ENCODE results near the gene PRPF40A. TPM values are rescaled to one million over a fixed set of nuclear protein-coding genes. Genes with fewer than 3 reads are reported as not detected.

Gene PRPF40A
- total and polyA plus RNA-seq, 10 of the 15 experiments (the other 5 are each of a cell fraction or from before 2014, with no cell fraction given): 97.8 to 197 (median 144) TPM

DNA sequence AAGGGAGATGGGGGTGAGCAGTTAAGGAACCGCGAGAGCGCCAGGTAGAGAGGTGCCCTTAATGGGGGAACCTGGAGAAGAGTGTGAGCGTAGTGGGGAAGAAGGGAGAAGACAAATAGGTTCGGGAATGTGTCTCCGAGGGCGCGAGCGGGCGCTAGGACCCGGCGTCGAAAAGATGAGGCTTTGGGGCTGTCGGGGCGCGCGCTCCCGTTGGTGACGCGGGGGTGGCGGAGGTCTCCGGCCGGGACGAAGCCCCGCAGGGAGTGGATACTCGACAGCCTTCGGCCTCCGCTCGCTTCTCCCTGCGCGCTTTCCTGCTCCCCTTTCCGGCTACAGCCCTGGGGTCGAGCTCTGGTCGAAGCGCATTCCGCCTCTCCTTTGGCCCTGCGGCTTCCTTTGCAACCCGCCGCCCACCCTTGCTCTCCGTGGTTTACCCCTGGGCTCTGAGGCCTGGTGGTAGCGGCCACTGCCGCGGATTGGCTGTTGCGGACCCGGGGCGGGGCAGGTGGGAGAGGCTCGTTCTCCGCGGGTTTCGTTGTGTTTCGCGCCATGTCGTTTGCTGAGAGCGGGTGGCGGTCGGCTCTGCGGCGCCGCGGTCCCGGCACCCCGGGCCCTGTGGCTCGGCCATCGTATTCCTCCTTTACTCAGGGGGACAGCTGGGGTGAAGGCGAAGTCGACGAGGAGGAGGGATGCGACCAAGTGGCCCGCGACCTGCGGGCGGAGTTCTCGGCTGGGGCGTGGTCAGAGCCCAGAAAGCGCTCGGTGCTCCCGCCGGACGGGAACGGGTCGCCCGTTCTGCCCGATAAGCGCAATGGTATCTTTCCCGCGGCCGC is 1.0 kb upstream of the PRPF40A start, which contains the start of gene ARL6IP6 (continued):
- TF ChIP-seq, protein P1, sequence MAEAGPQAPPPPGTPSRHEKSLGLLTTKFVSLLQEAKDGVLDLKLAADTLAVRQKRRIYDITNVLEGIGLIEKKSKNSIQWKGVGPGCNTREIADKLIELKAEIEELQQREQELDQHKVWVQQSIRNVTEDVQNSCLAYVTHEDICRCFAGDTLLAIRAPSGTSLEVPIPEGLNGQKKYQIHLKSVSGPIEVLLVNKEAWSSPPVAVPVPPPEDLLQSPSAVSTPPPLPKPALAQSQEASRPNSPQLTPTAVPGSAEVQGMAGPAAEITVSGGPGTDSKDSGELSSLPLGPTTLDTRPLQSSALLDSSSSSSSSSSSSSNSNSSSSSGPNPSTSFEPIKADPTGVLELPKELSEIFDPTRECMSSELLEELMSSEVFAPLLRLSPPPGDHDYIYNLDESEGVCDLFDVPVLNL (IDR thresholded peaks at IDR 0.05; ENCODE audit: low read depth, low read length): peak; percentile 88
- TF ChIP-seq HDGF (IDR thresholded peaks at IDR 0.05): no peak
- peak; percentile 97 for TF ChIP-seq CHD1 (IDR thresholded peaks at IDR 0.05; ENCODE audit: low read depth, low read length)
- no peak for TF ChIP-seq NR2C2 (IDR thresholded peaks at IDR 0.05; ENCODE audit: borderline replicate concordance, control insufficient read depth, insufficient read length, low read depth)
- peak; percentile 87; the same call in 1 of the 2 replicates for TF ChIP-seq ASH2L (IDR thresholded peaks at IDR 0.05; ENCODE audit: borderline replicate concordance, low read depth)
- TF ChIP-seq STAT3 (IDR thresholded peaks at IDR 0.05; ENCODE audit: low read depth, low read length): no peak
- TF ChIP-seq RCOR1 (conservative IDR thresholded peaks at IDR 0.05; ENCODE audit: low read depth, low read length): no peak
- TF ChIP-seq ZBTB4 (CRISPR knock-in tag; IDR thresholded peaks at IDR 0.05): 0 out of 2 replicates have a peak, but pooled peaks have one; percentile 19
- TF ChIP-seq RB1 (IDR thresholded peaks at IDR 0.05; ENCODE audit: borderline replicate concordance): peak; percentile 99; the same call in 1 of the 2 replicates
- peak; percentile 68; the same call in 1 of the 2 replicates for TF ChIP-seq CBFB (IDR thresholded peaks at IDR 0.05; ENCODE audit: low read depth)
- no peak for TF ChIP-seq CTCF (IDR thresholded peaks at IDR 0.05 in 2 of 3, conservative IDR thresholded peaks at IDR 0.05 in 1 of 3; ENCODE audit: control insufficient read depth in 2 of 3, extremely low read depth in 1 of 3, insufficient read depth in 1 of 3, low read depth in 3 of 3, low read length in 3 of 3)
- peak; percentile 95 for TF ChIP-seq BCLAF1 (IDR thresholded peaks at IDR 0.05)
- TF ChIP-seq POLR2AphosphoS5 (IDR thresholded peaks at IDR 0.05; ENCODE audit: low read length): peak; percentile 84
- TF ChIP-seq, protein P2, sequence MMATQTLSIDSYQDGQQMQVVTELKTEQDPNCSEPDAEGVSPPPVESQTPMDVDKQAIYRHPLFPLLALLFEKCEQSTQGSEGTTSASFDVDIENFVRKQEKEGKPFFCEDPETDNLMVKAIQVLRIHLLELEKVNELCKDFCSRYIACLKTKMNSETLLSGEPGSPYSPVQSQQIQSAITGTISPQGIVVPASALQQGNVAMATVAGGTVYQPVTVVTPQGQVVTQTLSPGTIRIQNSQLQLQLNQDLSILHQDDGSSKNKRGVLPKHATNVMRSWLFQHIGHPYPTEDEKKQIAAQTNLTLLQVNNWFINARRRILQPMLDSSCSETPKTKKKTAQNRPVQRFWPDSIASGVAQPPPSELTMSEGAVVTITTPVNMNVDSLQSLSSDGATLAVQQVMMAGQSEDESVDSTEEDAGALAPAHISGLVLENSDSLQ (IDR thresholded peaks at IDR 0.05): peak; percentile 15; the same call in 1 of the 2 replicates
- TF ChIP-seq SUZ12 (IDR thresholded peaks at IDR 0.05; ENCODE audit: unreplicated experiment): no peak
- no peak for TF ChIP-seq JUNB (IDR thresholded peaks at IDR 0.05)

Measured in GM12878 (cell line).